SU-DHL-6 (cell line): ENCODE data around the gene MTARC1.

Experiments
- H2AFZ ChIP-seq: fragments of 200-600 bp; sonication (generic); 2 replicates; pipeline ENCODE4 v1.6.1; 2014; ENCODE audit warnings: low read depth, mild to moderate bottlenecking, moderate library complexity, mixed read lengths, antibody characterized with exemption, low read length; ENCODE audit not compliant: severe bottlenecking
- H3F3A ChIP-seq: fragments of 200-600 bp; shearing (Covaris generic); 2 replicates; pipeline ENCODE4 v1.6.0; 2016; ENCODE audit warnings: antibody characterized with exemption, mild to moderate bottlenecking; ENCODE audit not compliant: insufficient read depth
- H3K27ac ChIP-seq: fragments of 200-600 bp; sonication (generic); 2 replicates; pipeline ENCODE4 v1.5.1; 2016; ENCODE audit warnings: low read depth, mild to moderate bottlenecking, low read length, moderate library complexity, mixed read lengths
- H3K27me3 ChIP-seq: fragments of 200-600 bp; sonication (generic), shearing (Covaris generic); 2 replicates; pipeline ENCODE4 v1.6.0; 2014; ENCODE audit warnings: mild to moderate bottlenecking, low read length
- H3K36me3 ChIP-seq: fragments of 200-600 bp; sonication (generic); 2 replicates; pipeline ENCODE4 v1.6.1; 2014; ENCODE audit warnings: mild to moderate bottlenecking, low read length, mixed read lengths
- H3K4me2 ChIP-seq: fragments of 300-600, 200-600 bp; shearing (Covaris generic), sonication (generic); 2 replicates; pipeline ENCODE4 v1.6.0; 2014; ENCODE audit warnings: low read length, low read depth, mild to moderate bottlenecking; ENCODE audit not compliant: poor library complexity, severe bottlenecking
- H3K4me3 ChIP-seq: fragments of 200-600 bp; sonication (generic); 2 replicates; pipeline ENCODE4 v1.5.1; 2014; ENCODE audit warnings: antibody characterized with exemption, low read length, mild to moderate bottlenecking, mixed read lengths; ENCODE audit not compliant: insufficient read depth, poor library complexity, severe bottlenecking
- H3K79me2 ChIP-seq: fragments of 200-600 bp; sonication (generic); 2 replicates; pipeline ENCODE4 v1.6.1; 2014; ENCODE audit warnings: mild to moderate bottlenecking, low read length, moderate library complexity; ENCODE audit not compliant: insufficient read depth
- H3K9ac ChIP-seq: fragments of 200-600 bp; sonication (generic); 2 replicates; pipeline ENCODE4 v1.7.0; 2014; ENCODE audit warnings: mild to moderate bottlenecking, low read length
- H3K9me2 ChIP-seq: fragments of 200-600 bp; sonication (generic); replicated peaks from 2 replicates; pipeline ENCODE4 v1.6.1; 2014; ENCODE audit warnings: low read length; ENCODE audit not compliant: insufficient read depth
- H3K9me3 ChIP-seq: fragments of 200-600 bp; sonication (generic); 2 replicates; pipeline ENCODE4 v1.6.1; 2014; ENCODE audit warnings: low read length, mixed read lengths; ENCODE audit not compliant: insufficient read depth
- H4K20me1 ChIP-seq: fragments of 200-600 bp; sonication (generic); 2 replicates; pipeline ENCODE4 v1.6.1; 2014; ENCODE audit warnings: low read depth, mild to moderate bottlenecking, antibody characterized with exemption, low read length, moderate library complexity, mixed read lengths
- EZH2phosphoT487 ChIP-seq: fragments of 200-600 bp; sonication (generic), shearing (Covaris generic); conservative IDR thresholded peaks from 2 replicates; pipeline ENCODE4 v1.6.1; 2018; ENCODE audit warnings: mild to moderate bottlenecking, antibody characterized with exemption, low read length, moderate library complexity, mixed read lengths
- TF ChIP-seq, protein P1 (sequence below): fragments of 200-600 bp; sonication (generic); IDR thresholded peaks from one replicate; pipeline ENCODE4 v1.5.1; 2017; ENCODE audit warnings: antibody characterized with exemption, mild to moderate bottlenecking, low read length, moderate library complexity; ENCODE audit not compliant: insufficient read depth, poor library complexity, severe bottlenecking

MTARC1 gene

DNA sequence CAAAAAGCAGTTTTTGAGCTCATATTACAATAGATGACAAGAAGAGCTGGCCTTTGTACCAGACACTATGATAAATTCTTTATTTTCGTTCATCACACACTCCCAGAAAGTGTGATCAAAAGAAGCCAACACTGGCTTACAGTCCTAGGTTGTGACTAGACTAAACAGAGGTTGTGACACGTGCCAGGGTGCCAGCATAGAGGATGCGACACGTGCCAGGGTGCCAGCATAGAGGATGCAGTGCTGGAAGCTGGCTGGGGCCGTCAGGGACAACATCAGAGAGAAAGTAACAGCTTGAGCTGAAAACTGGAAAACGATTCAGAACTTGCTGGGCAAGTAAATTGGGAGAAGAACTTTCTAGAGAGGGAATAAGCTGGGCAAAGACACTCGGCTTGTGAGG, 2.2 kb downstream of the MTARC1 start:
- TF ChIP-seq, protein P1, sequence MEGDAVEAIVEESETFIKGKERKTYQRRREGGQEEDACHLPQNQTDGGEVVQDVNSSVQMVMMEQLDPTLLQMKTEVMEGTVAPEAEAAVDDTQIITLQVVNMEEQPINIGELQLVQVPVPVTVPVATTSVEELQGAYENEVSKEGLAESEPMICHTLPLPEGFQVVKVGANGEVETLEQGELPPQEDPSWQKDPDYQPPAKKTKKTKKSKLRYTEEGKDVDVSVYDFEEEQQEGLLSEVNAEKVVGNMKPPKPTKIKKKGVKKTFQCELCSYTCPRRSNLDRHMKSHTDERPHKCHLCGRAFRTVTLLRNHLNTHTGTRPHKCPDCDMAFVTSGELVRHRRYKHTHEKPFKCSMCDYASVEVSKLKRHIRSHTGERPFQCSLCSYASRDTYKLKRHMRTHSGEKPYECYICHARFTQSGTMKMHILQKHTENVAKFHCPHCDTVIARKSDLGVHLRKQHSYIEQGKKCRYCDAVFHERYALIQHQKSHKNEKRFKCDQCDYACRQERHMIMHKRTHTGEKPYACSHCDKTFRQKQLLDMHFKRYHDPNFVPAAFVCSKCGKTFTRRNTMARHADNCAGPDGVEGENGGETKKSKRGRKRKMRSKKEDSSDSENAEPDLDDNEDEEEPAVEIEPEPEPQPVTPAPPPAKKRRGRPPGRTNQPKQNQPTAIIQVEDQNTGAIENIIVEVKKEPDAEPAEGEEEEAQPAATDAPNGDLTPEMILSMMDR: no peak
- no peak for TF ChIP-seq EZH2phosphoT487
- Histone ChIP-seq H3K27ac (no peak overlapping the region), H2AFZ (no peak overlapping the region), H3K36me3 (no peaks in the 10 kb centered on the region), H3K79me2 (no peaks in the 10 kb centered on the region), H3K27me3 (no peaks in the 10 kb centered on the region), H3K9ac (no peak overlapping the region), H4K20me1 (no peaks in the 10 kb centered on the region), H3K9me2 (no peaks in the 10 kb centered on the region), H3F3A (no peaks in the 10 kb centered on the region), H3K9me3 (no peaks in the 10 kb centered on the region), H3K4me3 (no peak overlapping the region), H3K4me2 (no peak overlapping the region)

DNA sequence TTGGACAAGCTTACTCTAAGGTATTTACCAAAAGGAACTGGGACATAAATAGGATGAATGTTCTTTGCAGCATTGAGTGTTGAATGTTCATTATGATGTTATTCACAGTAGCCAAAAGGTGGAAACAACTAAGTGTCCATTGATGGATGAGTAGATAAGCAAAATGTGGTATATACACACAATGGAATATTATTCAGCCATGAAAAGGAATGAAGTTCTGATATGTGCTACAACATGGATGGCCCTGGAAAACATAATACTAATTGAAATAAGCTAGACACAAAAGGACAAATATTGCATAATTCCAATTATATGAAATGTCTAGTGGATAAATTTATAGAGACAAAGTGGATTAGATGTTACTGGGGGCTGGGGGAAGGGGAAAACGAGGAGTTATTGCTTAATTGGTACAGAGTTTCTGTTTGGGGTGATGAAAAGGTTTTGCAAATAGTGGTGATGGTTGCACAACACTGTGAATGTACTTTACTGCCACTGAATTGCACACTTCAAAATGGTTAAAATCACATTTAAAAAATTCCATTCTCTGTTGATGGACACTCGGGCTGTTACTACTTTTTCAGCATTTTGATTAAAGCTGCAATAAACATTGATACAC, 2.9 kb downstream of the MTARC1 start:
- Histone ChIP-seq H2AFZ (no peak overlapping the region), H3F3A (no peaks in the 10 kb centered on the region)

DNA sequence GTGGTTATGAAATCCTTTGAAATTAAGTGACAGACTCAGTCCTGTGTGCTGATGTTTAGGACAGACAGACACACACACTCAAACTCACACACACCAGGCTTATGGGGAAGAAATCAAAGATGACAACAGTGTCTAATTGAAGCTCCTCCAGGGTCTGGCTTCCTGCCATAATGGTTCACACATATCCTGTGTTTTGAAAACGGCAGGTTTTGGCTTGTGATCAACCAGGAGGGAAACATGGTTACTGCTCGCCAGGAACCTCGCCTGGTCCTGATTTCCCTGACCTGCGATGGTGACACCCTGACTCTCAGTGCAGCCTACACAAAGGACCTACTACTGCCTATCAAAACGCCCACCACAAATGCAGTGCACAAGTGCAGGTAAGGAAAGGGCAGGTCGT, 4.6 kb downstream of the MTARC1 start:
- H3K27ac ChIP-seq: no peak overlapping the region
- no peak overlapping the region for H2AFZ ChIP-seq
- no peaks in the 10 kb centered on the region for H3K27me3 ChIP-seq
- no peaks in the 10 kb centered on the region for H3K9me3 ChIP-seq
- H3K4me2 ChIP-seq: no peak overlapping the region
- no peaks in the 10 kb centered on the region for H4K20me1 ChIP-seq
- no peak overlapping the region for H3K9ac ChIP-seq
- no peaks in the 10 kb centered on the region for H3K36me3 ChIP-seq
- no peak overlapping the region for H3K4me3 ChIP-seq
- H3K79me2 ChIP-seq: no peaks in the 10 kb centered on the region
- H3F3A ChIP-seq: no peaks in the 10 kb centered on the region
- TF ChIP-seq, protein P1: no peak
- TF ChIP-seq EZH2phosphoT487: no peak
- no peaks in the 10 kb centered on the region for H3K9me2 ChIP-seq

More for the DNA sequence above, 2.9 kb downstream of the MTARC1 start:
- no peak for TF ChIP-seq EZH2phosphoT487
- TF ChIP-seq, protein P1: no peak
- H3K79me2 ChIP-seq: no peaks in the 10 kb centered on the region
- no peaks in the 10 kb centered on the region for H3K27me3 ChIP-seq
- no peaks in the 10 kb centered on the region for H4K20me1 ChIP-seq
- H3K9me2 ChIP-seq: no peaks in the 10 kb centered on the region
- no peak overlapping the region for H3K4me3 ChIP-seq
- H3K4me2 ChIP-seq: no peak overlapping the region
- H3K27ac ChIP-seq: no peak overlapping the region
- H3K9ac ChIP-seq: no peak overlapping the region
- no peaks in the 10 kb centered on the region for H3K9me3 ChIP-seq
- H3K36me3 ChIP-seq: no peaks in the 10 kb centered on the region

DNA sequence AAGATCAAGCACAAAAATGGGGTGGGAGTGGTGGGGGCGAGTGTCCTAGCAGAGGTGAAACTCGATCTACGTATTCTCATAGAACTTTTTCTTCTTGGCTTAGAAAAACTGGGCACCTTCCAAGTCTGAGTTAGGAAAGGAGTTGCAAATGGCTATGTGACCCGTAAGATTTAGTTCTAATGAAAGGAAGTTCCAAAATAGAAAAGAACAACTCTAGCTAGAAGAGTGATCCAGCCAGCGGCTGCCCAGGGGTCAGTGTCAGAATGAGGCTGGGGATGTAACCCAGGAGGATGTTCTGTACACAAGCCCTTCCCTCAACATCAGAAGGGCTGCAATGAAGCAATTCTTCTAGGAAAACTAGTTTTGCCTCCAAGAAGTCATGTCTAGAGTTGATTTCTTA, 5.2 kb downstream of the MTARC1 start:
- H3K9me3 ChIP-seq: no peaks in the 10 kb centered on the region
- H2AFZ ChIP-seq: no peak overlapping the region
- no peak overlapping the region for H3K9ac ChIP-seq
- no peak overlapping the region for H3K4me2 ChIP-seq
- no peak overlapping the region for H3K4me3 ChIP-seq
- TF ChIP-seq, protein P1: no peak
- no peak for TF ChIP-seq EZH2phosphoT487
- H3K27ac ChIP-seq: no peak overlapping the region
- no peaks in the 10 kb centered on the region for H3K79me2 ChIP-seq
- H3K27me3 ChIP-seq: no peaks in the 10 kb centered on the region
- H3K36me3 ChIP-seq: no peaks in the 10 kb centered on the region
- H3K9me2 ChIP-seq: no peaks in the 10 kb centered on the region
- H3F3A ChIP-seq: no peaks in the 10 kb centered on the region
- no peaks in the 10 kb centered on the region for H4K20me1 ChIP-seq
